Omental fat pad (tissue), 4 donors: ENCODE data around the gene HOXA13. TPM values are rescaled to one million over a fixed set of nuclear protein-coding genes. Genes with fewer than 3 reads are reported as not detected.

ENCODE experiments used
- ATAC-seq: fragments of 150-250 bp; one replicate; pipeline ENCODE4 v1.9.1; 2016; ENCODE audit warnings: mild to moderate bottlenecking, moderate library complexity; ENCODE audit not compliant: low FRiP score
- DNase-seq: peaks from one replicate; pipeline ENCODE4 v3.0.0-alpha.2; 2019; ENCODE audit warnings: low spot score
- CTCF ChIP-seq, 3 donors: fragments of 450-650 bp; IDR thresholded peaks; one replicate each; pipeline ENCODE4 v1.5.1; 2016 to 2017; ENCODE audit warnings: antibody characterized with exemption in 3 of 3, mild to moderate bottlenecking in 3 of 3, moderate library complexity in 2 of 3
- total RNA-seq, 4 donors: library from RNA; depleted of rRNA; stranded (reverse); fragments of >200 nt; gene quantifications; one replicate each; pipeline ENCODE4 v1.1.0, GENCODE V29; 2016

The HOXA13 gene
- total RNA-seq, 4 donors from 2014 or later: not detected

- no peak for TF ChIP-seq CTCF (IDR thresholded peaks at IDR 0.05)
- ATAC-seq: no peak
- DNase-seq: peak; percentile 20
These were observed 42.8 kb downstream of the HOXA13 start for GRCh38 chr7:27156916-27157701.

GRCh38 chr7:27156508-27156898 lies 43.4 kb downstream of the HOXA13 start, which contains the start of gene HOXA7:
Gene HOXA7, minus strand, starts transcription at chr7:27156675. Its CDS starts 130 bp downstream, at chr7:27156545.
- ATAC-seq (peak; percentile 37), DNase-seq (peak; percentile 39)
- TF ChIP-seq CTCF (IDR thresholded peaks at IDR 0.05): no peak

- peak; percentile 21 for DNase-seq
- ATAC-seq: peak; percentile 4
- TF ChIP-seq CTCF (IDR thresholded peaks at IDR 0.05): no peak
These were observed 43.9 kb downstream of the HOXA13 start for GRCh38 chr7:27155816-27156507.

- TF ChIP-seq CTCF (IDR thresholded peaks at IDR 0.05): no peak
- no peak for ATAC-seq
- DNase-seq: peak; percentile 22
These were observed 44.7 kb downstream of the HOXA13 start for GRCh38 chr7:27154901-27155815.

GRCh38 chr7:27154369-27154768 lies 45.5 kb downstream of the HOXA13 start:
- ATAC-seq: no peak
- no peak for TF ChIP-seq CTCF (IDR thresholded peaks at IDR 0.05)
- DNase-seq: peak; percentile 17

GRCh38 chr7:27153526-27153925 lies 46.4 kb downstream of the HOXA13 start:
- DNase-seq: peak; percentile 19
- no peak for ATAC-seq
- no peak for TF ChIP-seq CTCF (IDR thresholded peaks at IDR 0.05)
